HG03571 (cell line): ENCODE data around the gene SGCD.
"Not testable (repeated sequence)": the region's sequence is repeated elsewhere in the genome, so short reads cannot be mapped to it uniquely, and the experiment has no call there.

Experiments used
- ATAC-seq: cut with Tn5 transposase; IDR thresholded peaks from one replicate; pipeline ENCODE4 v1.9.1; 2021; ENCODE audit not compliant: unreplicated experiment

SGCD gene

GRCh38 chr5:156617426-156617825 lies 290.5 kb downstream of the SGCD start:
- no peak for ATAC-seq

GRCh38 chr5:156618601-156619000 lies 291.6 kb downstream of the SGCD start:
- ATAC-seq: no peak

GRCh38 chr5:156621719-156622118 lies 294.8 kb downstream of the SGCD start:
- no peak for ATAC-seq

- no peak for ATAC-seq
Measured at GRCh38 chr5:156623381-156624040, 296.5 kb downstream of the SGCD start.

- ATAC-seq: no peak
Measured at GRCh38 chr5:156624686-156625085, 297.7 kb downstream of the SGCD start.

- ATAC-seq: no peak
Measured at GRCh38 chr5:156628421-156628820, 301.5 kb downstream of the SGCD start.

GRCh38 chr5:156631005-156631404 lies 304.0 kb downstream of the SGCD start:
- ATAC-seq: no peak

GRCh38 chr5:156634301-156634700 lies 307.3 kb downstream of the SGCD start:
- ATAC-seq: no peak

GRCh38 chr5:156640691-156641241 lies 313.8 kb downstream of the SGCD start:
- no peak for ATAC-seq

GRCh38 chr5:156641686-156642085 lies 314.7 kb downstream of the SGCD start:
- no peak for ATAC-seq

GRCh38 chr5:156647034-156647451 lies 320.1 kb downstream of the SGCD start:
- ATAC-seq: no peak

GRCh38 chr5:156654444-156654843 lies 327.5 kb downstream of the SGCD start:
- no peak for ATAC-seq

GRCh38 chr5:156655732-156656131 lies 328.8 kb downstream of the SGCD start:
- ATAC-seq: no peak

GRCh38 chr5:156664832-156665231 lies 337.9 kb downstream of the SGCD start:
- ATAC-seq: not testable (repeated sequence)

GRCh38 chr5:156666686-156667085 lies 339.7 kb downstream of the SGCD start:
- ATAC-seq: not testable (repeated sequence)

GRCh38 chr5:156667616-156668015 lies 340.7 kb downstream of the SGCD start:
- ATAC-seq: no peak

GRCh38 chr5:156669416-156669815 lies 342.5 kb downstream of the SGCD start:
- no peak for ATAC-seq

- ATAC-seq: no peak
Measured at GRCh38 chr5:156670615-156671014, 343.7 kb downstream of the SGCD start.

- no peak for ATAC-seq
Measured at GRCh38 chr5:156675395-156675794, 348.4 kb downstream of the SGCD start.

GRCh38 chr5:156677963-156678362 lies 351.0 kb downstream of the SGCD start:
- ATAC-seq: no peak

- no peak for ATAC-seq
Measured at GRCh38 chr5:156678484-156678883, 351.5 kb downstream of the SGCD start.

GRCh38 chr5:156680831-156681230 lies 353.9 kb downstream of the SGCD start:
- no peak for ATAC-seq

- no peak for ATAC-seq
Measured at GRCh38 chr5:156681265-156681664, 354.3 kb downstream of the SGCD start.
